HEK293 (cell line): ENCODE data around the gene TBC1D9B.

Source experiments
- CTCF ChIA-PET: fragments of 350-600 bp; formaldehyde crosslinking; extraction: SDS; loops from one replicate; lab custom pipeline; 2021; ENCODE audit warnings: antibody characterized with exemption; lab: Yijun Ruan, JAX
- POLR2A ChIA-PET: fragments of 300-600 bp; formaldehyde crosslinking; extraction: SDS; loops from one replicate; lab custom pipeline; 2020; ENCODE audit warnings: antibody characterized with exemption, inconsistent platforms; lab: Yijun Ruan, JAX
- H3K27ac ChIP-seq: fragments of 200-500 bp; sonication (Bioruptor generic); 2 replicates; pipeline ENCODE4 v1.5.1; 2014; ENCODE audit warnings: low read depth, low read length, control low read depth, inconsistent platforms; ENCODE audit errors: extremely low read depth
- H3K36me3 ChIP-seq, 2 experiments: fragments of 200-500 bp in 1 of 2; sonication (Bioruptor generic) in 1 of 2; 1 replicate in 1 of 2; 2 replicates in 1 of 2; pipeline ENCODE4 v1.5.1; 2014 to 2017; ENCODE audit warnings: inconsistent platforms in 2 of 2, low read length in 2 of 2; ENCODE audit not compliant: control insufficient read depth in 2 of 2, insufficient read depth in 1 of 2
- H3K4me1 ChIP-seq: fragments of 200-500 bp; sonication (Bioruptor generic); 2 replicates; pipeline ENCODE4 v1.5.1; 2014; ENCODE audit warnings: mild to moderate bottlenecking, low read length, inconsistent platforms; ENCODE audit not compliant: control insufficient read depth, insufficient read depth
- H3K4me3 ChIP-seq: 2 replicates; pipeline ENCODE4 v1.5.1; 2011; ENCODE audit warnings: low read depth, mild to moderate bottlenecking, control low read depth, low read length, moderate library complexity
- H3K9me3 ChIP-seq: fragments of 200-500 bp; sonication (Bioruptor generic); 2 replicates; pipeline ENCODE4 v1.5.1; 2014; ENCODE audit warnings: low read depth, low read length, inconsistent platforms; ENCODE audit not compliant: control insufficient read depth, insufficient read depth
- KLF17 ChIP-seq: fragments of 450-650 bp; formaldehyde crosslinking; IDR thresholded peaks from 2 replicates; pipeline ENCODE4 v1.5.1; 2016; ENCODE audit warnings: missing biosample characterization, missing genetic modification characterization
- OSR2 ChIP-seq: fragments of 450-650 bp; formaldehyde crosslinking; IDR thresholded peaks from 2 replicates; pipeline ENCODE4 v1.5.1; 2016; ENCODE audit warnings: missing biosample characterization, missing genetic modification characterization
- OVOL3 ChIP-seq: fragments of 450-650 bp; formaldehyde crosslinking; IDR thresholded peaks from 2 replicates; pipeline ENCODE4 v1.5.1; 2016; ENCODE audit warnings: missing biosample characterization, missing genetic modification characterization
- PRDM2 ChIP-seq: fragments of 450-650 bp; formaldehyde crosslinking; IDR thresholded peaks from 2 replicates; pipeline ENCODE4 v1.5.1; 2016; ENCODE audit warnings: missing biosample characterization, missing genetic modification characterization, borderline replicate concordance
- RBAK ChIP-seq: fragments of 450-650 bp; formaldehyde crosslinking; IDR thresholded peaks from 2 replicates; pipeline ENCODE4 v1.5.1; 2016; ENCODE audit warnings: missing biosample characterization, missing genetic modification characterization
- YY2 ChIP-seq: fragments of 450-650 bp; formaldehyde crosslinking; IDR thresholded peaks from 2 replicates; pipeline ENCODE4 v1.5.1; 2016; ENCODE audit warnings: missing biosample characterization, missing genetic modification characterization
- ZBTB7A ChIP-seq: fragments of 450-650 bp; formaldehyde crosslinking; IDR thresholded peaks from 2 replicates; pipeline ENCODE4 v1.5.1; 2016; ENCODE audit warnings: low read depth, missing biosample characterization, missing genetic modification characterization
- ZEB2 ChIP-seq: fragments of 450-650 bp; formaldehyde crosslinking; IDR thresholded peaks from 2 replicates; pipeline ENCODE4 v1.5.1; 2016; ENCODE audit warnings: missing biosample characterization, missing genetic modification characterization
- ZIC2 ChIP-seq: fragments of 450-650 bp; formaldehyde crosslinking; IDR thresholded peaks from 2 replicates; pipeline ENCODE4 v1.5.1; 2016; ENCODE audit warnings: missing biosample characterization, missing genetic modification characterization
- ZNF169 ChIP-seq: fragments of 450-650 bp; formaldehyde crosslinking; IDR thresholded peaks from 2 replicates; pipeline ENCODE4 v1.5.1; 2016; ENCODE audit warnings: missing biosample characterization, missing genetic modification characterization
- ZNF324 ChIP-seq: fragments of 450-650 bp; formaldehyde crosslinking; IDR thresholded peaks from 2 replicates; pipeline ENCODE4 v1.5.1; 2016; ENCODE audit warnings: missing biosample characterization, missing genetic modification characterization
- ZNF404 ChIP-seq: fragments of 450-650 bp; formaldehyde crosslinking; IDR thresholded peaks from 2 replicates; pipeline ENCODE4 v1.5.1; 2017; ENCODE audit warnings: missing biosample characterization, missing genetic modification characterization
- ZNF513 ChIP-seq: fragments of 450-650 bp; IDR thresholded peaks from 2 replicates; pipeline ENCODE4 v1.5.1; 2018; ENCODE audit warnings: missing biosample characterization, missing genetic modification characterization
- ZNF600 ChIP-seq: fragments of 450-650 bp; formaldehyde crosslinking; IDR thresholded peaks from 2 replicates; pipeline ENCODE4 v1.5.1; 2016; ENCODE audit warnings: missing biosample characterization, missing genetic modification characterization
- ZNF626 ChIP-seq: fragments of 450-650 bp; sonication (Bioruptor Pico); formaldehyde crosslinking; IDR thresholded peaks from 2 replicates; pipeline ENCODE4 v1.5.1; 2018; ENCODE audit warnings: missing biosample characterization, missing genetic modification characterization, inconsistent platforms
- ZNF791 ChIP-seq: fragments of 450-650 bp; formaldehyde crosslinking; IDR thresholded peaks from 2 replicates; pipeline ENCODE4 v1.5.1; 2016; ENCODE audit warnings: missing biosample characterization, missing genetic modification characterization
- ZNF837 ChIP-seq: fragments of 450-650 bp; formaldehyde crosslinking; IDR thresholded peaks from 2 replicates; pipeline ENCODE4 v1.5.1; 2016; ENCODE audit warnings: missing biosample characterization, missing genetic modification characterization
- TF ChIP-seq, protein P1 (sequence below): fragments of 450-650 bp; formaldehyde crosslinking; IDR thresholded peaks from 2 replicates; pipeline ENCODE4 v1.5.1; 2017; ENCODE audit warnings: missing biosample characterization, missing genetic modification characterization

Gene TBC1D9B

GRCh38 chr5:179828756-179829421 lies 78.8 kb downstream of the TBC1D9B start:
- ChIA-PET POLR2A (interaction anchor here (0.7 kb wide), 1 partner anchor 16 kb away, joined by 3 read pairs; no protein-coding TSS in a partner anchor), CTCF (no interaction called here)
- Histone ChIP-seq H3K9me3 (no peaks in the 10 kb centered on the region), H3K4me3 (no peak overlapping the region), H3K4me1 (no peaks in the 10 kb centered on the region)
- no peak for TF ChIP-seq ZNF513 (tag by site-specific recombination)
- TF ChIP-seq, protein P1, sequence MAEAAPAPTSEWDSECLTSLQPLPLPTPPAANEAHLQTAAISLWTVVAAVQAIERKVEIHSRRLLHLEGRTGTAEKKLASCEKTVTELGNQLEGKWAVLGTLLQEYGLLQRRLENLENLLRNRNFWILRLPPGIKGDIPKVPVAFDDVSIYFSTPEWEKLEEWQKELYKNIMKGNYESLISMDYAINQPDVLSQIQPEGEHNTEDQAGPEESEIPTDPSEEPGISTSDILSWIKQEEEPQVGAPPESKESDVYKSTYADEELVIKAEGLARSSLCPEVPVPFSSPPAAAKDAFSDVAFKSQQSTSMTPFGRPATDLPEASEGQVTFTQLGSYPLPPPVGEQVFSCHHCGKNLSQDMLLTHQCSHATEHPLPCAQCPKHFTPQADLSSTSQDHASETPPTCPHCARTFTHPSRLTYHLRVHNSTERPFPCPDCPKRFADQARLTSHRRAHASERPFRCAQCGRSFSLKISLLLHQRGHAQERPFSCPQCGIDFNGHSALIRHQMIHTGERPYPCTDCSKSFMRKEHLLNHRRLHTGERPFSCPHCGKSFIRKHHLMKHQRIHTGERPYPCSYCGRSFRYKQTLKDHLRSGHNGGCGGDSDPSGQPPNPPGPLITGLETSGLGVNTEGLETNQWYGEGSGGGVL = no peak
- no peak for TF ChIP-seq ZNF324
- no peak for TF ChIP-seq RBAK (tag by site-specific recombination)
- no peak for TF ChIP-seq KLF17 (tag by site-specific recombination)
- TF ChIP-seq, all 188 proteins: peak for 0
- Histone ChIP-seq H3K27ac (no peak overlapping the region), H3K36me3 (peaks cover 43 to 100% of the 10 kb centered on the region in 2 experiments)

GRCh38 chr5:179827680-179828079 lies 80.0 kb downstream of the TBC1D9B start:
- POLR2A ChIA-PET = no interaction called here
- Histone ChIP-seq H3K36me3 (peaks cover 49 to 100% of the 10 kb centered on the region in 2 experiments), H3K4me3 (no peak overlapping the region), H3K9me3 (no peaks in the 10 kb centered on the region), H3K27ac (no peak overlapping the region), H3K4me1 (no peaks in the 10 kb centered on the region)
- peak; percentile 55; the same call in 1 of the 2 replicates for TF ChIP-seq ZNF600 (tag by site-specific recombination)
- 0 out of 2 replicates have a peak, but pooled peaks have one; percentile 20 for TF ChIP-seq OSR2
- no peak for TF ChIP-seq ZNF837 (tag by site-specific recombination)
- peak; percentile 29; the same call in 1 of the 2 replicates for TF ChIP-seq ZIC2 (tag by site-specific recombination)
- CTCF ChIA-PET = interaction anchor here (0.6 kb wide), 1 partner anchor 23 kb away, joined by 3 read pairs; no protein-coding TSS in a partner anchor

GRCh38 chr5:179825655-179826182 lies 82.0 kb downstream of the TBC1D9B start:
- ChIA-PET CTCF (no interaction called here), POLR2A (no interaction called here)
- Histone ChIP-seq H3K4me1 (peaks cover 5% of the 10 kb centered on the region; the same call in 1 of the 2 replicates), H3K9me3 (no peaks in the 10 kb centered on the region), H3K27ac (no peak overlapping the region), H3K4me3 (no peak overlapping the region), H3K36me3 (peaks cover 40 to 85% of the 10 kb centered on the region in 2 experiments)
- TF ChIP-seq ZNF404 (tag by site-specific recombination) (no peak), OVOL3 (no peak), ZEB2 (no peak)

DNA sequence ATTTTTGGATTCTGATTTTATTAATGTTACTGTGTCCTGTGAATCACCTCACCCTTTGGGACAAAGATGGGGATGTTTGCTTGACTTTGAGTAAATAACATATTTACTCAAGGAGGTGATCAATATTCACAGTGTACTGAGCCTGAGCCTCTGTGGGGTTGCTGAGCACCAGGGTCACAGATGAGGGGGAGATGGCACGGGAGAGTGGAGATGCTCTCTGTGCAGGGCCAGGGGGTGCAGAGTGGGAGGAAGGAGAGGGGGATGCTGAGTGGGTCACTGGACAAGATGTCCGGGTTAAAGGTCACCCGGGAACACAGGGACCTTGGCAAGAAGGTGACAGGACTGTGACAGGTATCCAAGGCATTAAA lies 83.0 kb downstream of the TBC1D9B start:
- H3K4me1 ChIP-seq = peaks cover 12% of the 10 kb centered on the region
- POLR2A ChIA-PET = no interaction called here
- TF ChIP-seq ZNF626 (tag by site-specific recombination) = no peak
- no peak for TF ChIP-seq RBAK (tag by site-specific recombination)
- no peak for TF ChIP-seq ZNF169 (tag by site-specific recombination)
- no peak for TF ChIP-seq ZNF791 (tag by site-specific recombination)
- TF ChIP-seq ZBTB7A = no peak
- no peak for TF ChIP-seq YY2 (tag by site-specific recombination)
- no peak for TF ChIP-seq PRDM2 (tag by site-specific recombination)

More for the DNA sequence above, 83.0 kb downstream of the TBC1D9B start:
- CTCF ChIA-PET = no interaction called here
- H3K9me3 ChIP-seq = no peaks in the 10 kb centered on the region
- peaks cover 31 to 75% of the 10 kb centered on the region in 2 experiments for H3K36me3 ChIP-seq
- H3K27ac ChIP-seq = no peak overlapping the region
- H3K4me3 ChIP-seq = no peak overlapping the region
